ENCODE results near the gene KIF20A.

GRCh38 chr5:138159666-138160065 is 19.2 kb upstream of the KIF20A start:
- TF ChIP-seq CTCF (conservative IDR thresholded peaks at IDR 0.05): no peak
- TF ChIP-seq ZFX (IDR thresholded peaks at IDR 0.05): no peak
